ENCODE results near the gene RTN4R.

Gene RTN4R

GRCh38 chr22:20239676-20240446 is 28.3 kb downstream of the RTN4R start:
- no peak for DNase-seq

- no peak for DNase-seq
Observed at GRCh38 chr22:20238901-20239675, 29.0 kb downstream of the RTN4R start.

- peak; percentile 38 for DNase-seq
Observed at GRCh38 chr22:20238536-20238900, 29.6 kb downstream of the RTN4R start.

GRCh38 chr22:20237480-20238440 is 30.4 kb downstream of the RTN4R start:
- no peak for DNase-seq

GRCh38 chr22:20236052-20236717 is 31.9 kb downstream of the RTN4R start:
- DNase-seq, result no peak

- DNase-seq, result peak; percentile 33
Observed at GRCh38 chr22:20235389-20235991, 32.6 kb downstream of the RTN4R start.

- DNase-seq, result no peak
Observed at GRCh38 chr22:20234760-20235388, 33.2 kb downstream of the RTN4R start.

- DNase-seq, result no peak
Observed at GRCh38 chr22:20234314-20234682, 33.8 kb downstream of the RTN4R start.

- no peak for DNase-seq
Observed at GRCh38 chr22:20233351-20234313, 34.5 kb downstream of the RTN4R start.

GRCh38 chr22:20232781-20233180 is 35.3 kb downstream of the RTN4R start:
- no peak for DNase-seq

- DNase-seq, result no peak
Observed at GRCh38 chr22:20232237-20232598, 35.9 kb downstream of the RTN4R start.

GRCh38 chr22:20231514-20232236 is 36.4 kb downstream of the RTN4R start:
- no peak for DNase-seq

- no peak for DNase-seq
Observed at GRCh38 chr22:20230777-20231420, 37.2 kb downstream of the RTN4R start.

- DNase-seq, result no peak
Observed at GRCh38 chr22:20229916-20230775, 38.0 kb downstream of the RTN4R start.

- DNase-seq, result no peak
Observed at GRCh38 chr22:20228939-20229272, 39.2 kb downstream of the RTN4R start.

- DNase-seq, result no peak
Observed at GRCh38 chr22:20228055-20228938, 39.8 kb downstream of the RTN4R start.

- DNase-seq, result no peak
Observed at GRCh38 chr22:20227363-20227762, 40.8 kb downstream of the RTN4R start.

All from DMS 273 treated with DMSO at 0.1 percent for 48 hours (cell line).